ACC112 (cell line): Measurements from ENCODE around the gene RAB11FIP4.

Experiments used
- H2AFZ ChIP-seq: fragments of 200-600 bp; sonication (generic); one replicate; pipeline ENCODE4 v1.6.0; 2017; ENCODE audit warnings: antibody characterized with exemption, low read length; ENCODE audit not compliant: unreplicated experiment
- H3K27ac ChIP-seq: fragments of 200-600 bp; sonication (generic); 2 replicates; pipeline ENCODE4 v1.5.1; 2014; ENCODE audit warnings: low read depth, mild to moderate bottlenecking, antibody characterized with exemption, low read length, moderate library complexity
- H3K27me3 ChIP-seq: fragments of 200-600 bp; sonication (generic); 2 replicates; pipeline ENCODE4 v1.6.1; 2014; ENCODE audit warnings: mild to moderate bottlenecking, antibody characterized with exemption, low read length, moderate library complexity, mixed read lengths; ENCODE audit not compliant: insufficient read depth
- H3K36me3 ChIP-seq: fragments of 200-600 bp; sonication (generic); 2 replicates; pipeline ENCODE4 v1.6.1; 2016; ENCODE audit warnings: mild to moderate bottlenecking, antibody characterized with exemption, low read length, moderate library complexity, mixed read lengths; ENCODE audit not compliant: insufficient read depth
- H3K4me1 ChIP-seq: fragments of 200-600 bp; sonication (generic); one replicate; pipeline ENCODE4 v1.6.1; 2016; ENCODE audit warnings: low read length, mixed read lengths; ENCODE audit not compliant: insufficient read depth, unreplicated experiment, control insufficient read depth
- H3K4me3 ChIP-seq: fragments of 200-600 bp; sonication (generic); 2 replicates; pipeline ENCODE4 v1.5.1; 2014; ENCODE audit warnings: mild to moderate bottlenecking, low read depth, low read length
- H3K79me2 ChIP-seq: fragments of 200-600 bp; sonication (generic); one replicate; pipeline ENCODE4 v1.6.0; 2016; ENCODE audit warnings: low read length; ENCODE audit not compliant: control insufficient read depth, unreplicated experiment, insufficient read depth

Gene RAB11FIP4

DNA sequence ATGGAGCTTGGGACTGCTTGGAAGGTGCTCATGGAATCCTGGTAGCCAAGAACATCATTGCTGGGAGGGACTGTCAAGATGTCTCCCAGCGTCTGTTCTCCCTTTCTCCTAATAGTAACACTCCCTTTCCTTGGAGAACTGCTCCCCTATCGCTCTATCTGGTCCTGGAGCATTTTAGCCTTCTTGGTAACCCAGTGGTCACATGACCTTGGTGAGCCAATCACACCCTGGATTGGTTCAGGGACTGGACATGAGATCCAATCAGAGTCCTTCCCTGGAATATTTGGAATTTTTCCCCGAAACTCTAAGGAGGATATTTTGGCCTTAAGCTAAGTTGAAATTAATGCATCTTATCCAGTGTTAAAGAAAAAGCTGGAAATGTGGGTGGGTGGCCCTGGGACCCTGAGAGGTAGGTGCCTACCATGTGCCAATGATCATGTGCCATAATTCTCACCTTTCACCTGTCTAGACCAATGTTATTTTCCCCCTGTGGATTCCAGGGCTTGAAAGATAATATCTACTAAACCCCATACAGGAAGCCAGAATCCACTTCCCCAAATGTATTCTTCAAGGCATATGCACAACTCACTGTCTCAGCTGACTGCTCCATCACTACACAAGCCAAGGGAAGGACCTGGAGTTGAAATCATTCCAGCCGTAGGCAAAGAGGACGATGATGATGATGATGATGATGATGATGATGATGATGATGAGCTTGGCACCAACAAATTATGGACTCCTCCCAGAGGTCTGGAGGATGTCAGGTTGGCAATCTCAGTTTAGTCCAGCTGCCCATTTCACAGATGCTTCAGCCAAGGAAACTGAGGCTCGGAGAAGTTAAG, 193.2 kb downstream of the RAB11FIP4 start:
- Histone ChIP-seq H2AFZ (no peak overlapping the region), H3K36me3 (peaks cover 38% of the 10 kb centered on the region), H3K27ac (no peak overlapping the region), H3K27me3 (no peaks in the 10 kb centered on the region), H3K4me1 (peaks cover 39% of the 10 kb centered on the region), H3K79me2 (peaks cover 36% of the 10 kb centered on the region), H3K4me3 (no peak overlapping the region)

DNA sequence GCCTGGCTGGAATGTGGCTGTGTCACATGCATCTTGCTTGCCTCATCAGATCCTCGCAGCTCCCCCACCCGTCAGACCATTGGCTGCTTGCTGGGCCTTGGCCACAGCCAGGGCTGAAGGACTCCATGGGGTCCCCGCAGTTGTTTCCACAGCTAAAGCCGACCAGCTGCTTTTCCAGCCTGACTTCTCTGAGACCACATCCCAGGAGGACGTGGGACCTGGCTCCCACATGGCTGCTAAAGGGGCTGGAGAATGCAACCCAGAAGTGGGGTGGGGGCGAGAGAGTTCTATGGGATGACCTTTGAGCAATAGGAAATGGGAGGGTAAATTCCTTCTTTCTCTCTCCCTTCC, 193.8 kb downstream of the RAB11FIP4 start:
- Histone ChIP-seq H3K27me3 (no peaks in the 10 kb centered on the region), H3K4me3 (no peak overlapping the region), H3K36me3 (peaks cover 38% of the 10 kb centered on the region), H3K79me2 (peaks cover 36% of the 10 kb centered on the region), H3K4me1 (peaks cover 33% of the 10 kb centered on the region), H3K27ac (no peak overlapping the region), H2AFZ (no peak overlapping the region)

DNA sequence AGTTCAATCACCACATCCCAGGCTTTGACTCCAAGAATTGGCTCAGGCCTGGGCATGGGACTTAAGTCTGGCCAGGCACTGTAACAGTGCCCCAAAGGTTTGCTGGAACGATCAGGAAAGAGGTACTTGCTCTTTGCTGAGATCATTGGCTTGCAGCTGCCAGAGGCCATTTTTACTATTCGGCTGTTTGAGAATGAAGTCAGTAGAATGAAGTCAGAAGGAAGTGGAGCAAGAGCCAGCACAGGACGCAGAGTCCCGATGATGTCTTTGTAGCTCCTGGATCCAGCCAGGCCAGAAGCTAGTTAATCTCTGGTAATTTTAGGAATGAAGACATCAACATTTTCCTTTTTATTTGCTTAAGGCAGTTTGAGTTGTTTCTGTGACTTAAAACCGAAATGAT, 195.5 kb downstream of the RAB11FIP4 start:
- Histone ChIP-seq H3K27ac (peak overlapping the region; percentile 14; the same call in 1 of the 2 replicates), H3K27me3 (no peaks in the 10 kb centered on the region), H2AFZ (no peak overlapping the region), H3K36me3 (peaks cover 48% of the 10 kb centered on the region), H3K79me2 (peaks cover 36% of the 10 kb centered on the region), H3K4me3 (no peak overlapping the region), H3K4me1 (peaks cover 18% of the 10 kb centered on the region)

DNA sequence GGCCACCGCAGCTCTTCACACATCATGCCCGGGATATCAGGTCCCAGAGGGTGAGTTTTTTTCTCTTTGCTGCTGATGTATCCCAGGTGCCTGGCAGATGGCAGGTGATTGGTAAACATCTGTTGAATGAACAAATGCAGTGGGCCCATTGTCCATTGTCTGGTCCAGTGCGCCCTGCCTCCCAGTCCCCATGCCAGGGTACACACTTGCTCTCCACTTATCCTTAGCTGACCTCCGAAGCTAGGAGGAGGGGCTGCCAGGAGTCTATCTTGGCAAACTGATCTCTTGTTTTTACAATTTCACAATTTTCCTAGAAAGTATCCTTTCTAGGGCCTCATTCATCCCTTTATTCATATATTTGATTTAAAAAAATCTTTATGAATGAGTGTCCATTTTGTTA, 196.0 kb downstream of the RAB11FIP4 start:
- Histone ChIP-seq H3K36me3 (peaks cover 53% of the 10 kb centered on the region), H3K27me3 (no peaks in the 10 kb centered on the region), H3K79me2 (peaks cover 36% of the 10 kb centered on the region), H3K4me3 (no peak overlapping the region), H3K27ac (no peak overlapping the region), H3K4me1 (peaks cover 13% of the 10 kb centered on the region), H2AFZ (no peak overlapping the region)
